DOHH2 (cell line): ENCODE data around the gene GALNT12.

Source experiments
- H3F3A ChIP-seq: fragments of 200-600 bp; sonication (generic), shearing (Covaris generic); 2 replicates; pipeline ENCODE4 v1.6.0; 2016; ENCODE audit warnings: antibody characterized with exemption, mild to moderate bottlenecking; ENCODE audit not compliant: control insufficient read depth, insufficient read depth
- H3K27ac ChIP-seq: fragments of 200-600 bp; sonication (generic); 2 replicates; pipeline ENCODE4 v1.5.1; 2014; ENCODE audit warnings: low read depth, mild to moderate bottlenecking, low read length, moderate library complexity
- H3K27me3 ChIP-seq: fragments of 200-600 bp; sonication (generic); 2 replicates; pipeline ENCODE4 v1.6.1; 2014; ENCODE audit warnings: mild to moderate bottlenecking, low read length, mixed read lengths; ENCODE audit not compliant: control insufficient read depth
- H3K36me3 ChIP-seq: fragments of 200-600 bp; sonication (generic); 2 replicates; pipeline ENCODE4 v1.6.1; 2014; ENCODE audit warnings: mild to moderate bottlenecking, low read length, moderate library complexity, mixed read lengths; ENCODE audit not compliant: control insufficient read depth
- H3K4me1 ChIP-seq: fragments of 200-600 bp; sonication (generic); 2 replicates; pipeline ENCODE4 v1.6.1; 2014; ENCODE audit warnings: mild to moderate bottlenecking, low read length, mixed read lengths; ENCODE audit not compliant: control insufficient read depth
- H3K4me2 ChIP-seq: fragments of 200-600 bp; sonication (generic); 2 replicates; pipeline ENCODE4 v1.6.0; 2014; ENCODE audit warnings: mild to moderate bottlenecking, low read length, moderate library complexity
- H3K4me3 ChIP-seq: fragments of 200-600 bp; sonication (generic); 2 replicates; pipeline ENCODE4 v1.5.1; 2014; ENCODE audit warnings: mild to moderate bottlenecking, low read length, mixed read lengths
- H3K79me2 ChIP-seq: fragments of 200-600 bp; sonication (generic); 2 replicates; pipeline ENCODE4 v1.6.1; 2014; ENCODE audit warnings: mild to moderate bottlenecking, low read length, mixed read lengths; ENCODE audit not compliant: control insufficient read depth
- H3K9me2 ChIP-seq: fragments of 200-600 bp; sonication (generic); replicated peaks from 2 replicates; pipeline ENCODE4 v1.6.1; 2014; ENCODE audit warnings: mild to moderate bottlenecking, low read length, mixed read lengths; ENCODE audit not compliant: control insufficient read depth
- H3K9me3 ChIP-seq: fragments of 200-600 bp; sonication (generic); 2 replicates; pipeline ENCODE4 v1.6.1; 2014; ENCODE audit warnings: antibody characterized with exemption, low read length, mixed read lengths; ENCODE audit not compliant: control insufficient read depth, insufficient read depth
- H4K20me1 ChIP-seq: fragments of 200-600 bp; sonication (generic); 2 replicates; pipeline ENCODE4 v1.6.0; 2014; ENCODE audit warnings: low read depth, mild to moderate bottlenecking, antibody characterized with exemption, low read length, moderate library complexity; ENCODE audit not compliant: control insufficient read depth, insufficient read depth
- CTCF ChIP-seq: fragments of 200-600 bp; sonication (generic); IDR thresholded peaks from one replicate; pipeline ENCODE4 v1.5.1; 2014; ENCODE audit warnings: antibody characterized with exemption, mild to moderate bottlenecking, low read depth, low read length; ENCODE audit not compliant: poor library complexity, severe bottlenecking
- EZH2phosphoT487 ChIP-seq: fragments of 200-600 bp; sonication (generic); IDR thresholded peaks from 2 replicates; pipeline ENCODE4 v1.6.1; 2017; ENCODE audit warnings: borderline replicate concordance, mild to moderate bottlenecking, antibody characterized with exemption, low read length, moderate library complexity, mixed read lengths

The GALNT12 gene

GRCh38 chr9:98765256-98765655 is 42.2 kb upstream of the GALNT12 start:
- H3K36me3 ChIP-seq: no peaks in the 10 kb centered on the region
- H3K4me1 ChIP-seq: no peaks in the 10 kb centered on the region

GRCh38 chr9:98766586-98766985 is 40.9 kb upstream of the GALNT12 start:
- H3K4me2 ChIP-seq: no peak overlapping the region
- H3K9me3 ChIP-seq: no peaks in the 10 kb centered on the region
- no peaks in the 10 kb centered on the region for H4K20me1 ChIP-seq
- H3K9me2 ChIP-seq: no peaks in the 10 kb centered on the region
- TF ChIP-seq CTCF (no peak), EZH2phosphoT487 (no peak)
- no peaks in the 10 kb centered on the region for H3K79me2 ChIP-seq
- no peak overlapping the region for H3K4me3 ChIP-seq
- H3K27me3 ChIP-seq: no peaks in the 10 kb centered on the region
- no peak overlapping the region for H3K27ac ChIP-seq
- no peaks in the 10 kb centered on the region for H3K4me1 ChIP-seq
- no peaks in the 10 kb centered on the region for H3F3A ChIP-seq
- no peaks in the 10 kb centered on the region for H3K36me3 ChIP-seq

More at GRCh38 chr9:98765256-98765655, 42.2 kb upstream of the GALNT12 start:
- Histone ChIP-seq H3K9me2 (no peaks in the 10 kb centered on the region), H3K27ac (no peak overlapping the region), H3K27me3 (no peaks in the 10 kb centered on the region), H4K20me1 (no peaks in the 10 kb centered on the region), H3F3A (no peaks in the 10 kb centered on the region), H3K4me3 (no peak overlapping the region), H3K9me3 (no peaks in the 10 kb centered on the region), H3K79me2 (no peaks in the 10 kb centered on the region), H3K4me2 (no peak overlapping the region)
- no peak for TF ChIP-seq CTCF
- TF ChIP-seq EZH2phosphoT487: no peak

GRCh38 chr9:98767196-98767595 is 40.3 kb upstream of the GALNT12 start:
- TF ChIP-seq EZH2phosphoT487 (no peak), CTCF (no peak)
- H3K4me2 ChIP-seq: no peak overlapping the region

GRCh38 chr9:98767915-98768314 is 39.6 kb upstream of the GALNT12 start:
- no peaks in the 10 kb centered on the region for H3K27me3 ChIP-seq
- no peaks in the 10 kb centered on the region for H4K20me1 ChIP-seq
- no peak overlapping the region for H3K4me3 ChIP-seq
- no peaks in the 10 kb centered on the region for H3K4me1 ChIP-seq
- H3K36me3 ChIP-seq: no peaks in the 10 kb centered on the region
- H3K27ac ChIP-seq: no peak overlapping the region
- no peak overlapping the region for H3K4me2 ChIP-seq
- H3F3A ChIP-seq: no peaks in the 10 kb centered on the region
- H3K9me3 ChIP-seq: no peaks in the 10 kb centered on the region
- no peaks in the 10 kb centered on the region for H3K79me2 ChIP-seq
- no peak for TF ChIP-seq EZH2phosphoT487
- TF ChIP-seq CTCF: no peak
- H3K9me2 ChIP-seq: no peaks in the 10 kb centered on the region

More at GRCh38 chr9:98767196-98767595, 40.3 kb upstream of the GALNT12 start:
- Histone ChIP-seq H3K9me2 (no peaks in the 10 kb centered on the region), H3F3A (no peaks in the 10 kb centered on the region), H3K27ac (no peak overlapping the region), H3K4me3 (no peak overlapping the region), H3K4me1 (no peaks in the 10 kb centered on the region), H4K20me1 (no peaks in the 10 kb centered on the region), H3K9me3 (no peaks in the 10 kb centered on the region), H3K27me3 (no peaks in the 10 kb centered on the region), H3K36me3 (no peaks in the 10 kb centered on the region), H3K79me2 (no peaks in the 10 kb centered on the region)
